Measurements from ENCODE around the gene HMGN4.
"Not testable (repeated sequence)": the region's sequence is repeated elsewhere in the genome, so short reads cannot be mapped to it uniquely, and the experiment has no call there.

DNA sequence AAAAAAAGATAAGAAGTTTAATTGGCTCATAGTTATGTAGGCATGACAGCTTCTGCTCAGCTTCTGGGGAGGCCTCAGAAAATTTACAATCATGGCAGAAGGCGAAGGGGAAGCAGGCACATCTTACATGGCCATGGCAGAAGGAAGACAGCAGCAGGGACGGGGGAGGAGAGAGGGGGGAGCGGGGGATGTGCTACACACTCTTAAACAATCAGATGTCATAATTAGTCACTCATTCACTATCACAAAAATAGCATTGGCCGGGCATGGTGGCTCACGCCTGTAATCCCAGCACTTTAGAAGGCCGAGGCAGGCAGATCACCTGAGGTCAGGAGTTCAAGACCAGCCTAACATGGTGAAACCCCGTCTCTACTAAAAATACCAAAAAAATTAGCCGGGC lies 27.1 kb upstream of the HMGN4 start:
- not testable (repeated sequence) for TF ChIP-seq CEBPB (IDR thresholded peaks at IDR 0.05; ENCODE audit: low read depth); POLR2A (IDR thresholded peaks at IDR 0.05; ENCODE audit: borderline replicate concordance, extremely low read depth, insufficient read depth, insufficient read length); EZH2 (IDR thresholded peaks at IDR 0.05)
- TF ChIP-seq, protein P1, sequence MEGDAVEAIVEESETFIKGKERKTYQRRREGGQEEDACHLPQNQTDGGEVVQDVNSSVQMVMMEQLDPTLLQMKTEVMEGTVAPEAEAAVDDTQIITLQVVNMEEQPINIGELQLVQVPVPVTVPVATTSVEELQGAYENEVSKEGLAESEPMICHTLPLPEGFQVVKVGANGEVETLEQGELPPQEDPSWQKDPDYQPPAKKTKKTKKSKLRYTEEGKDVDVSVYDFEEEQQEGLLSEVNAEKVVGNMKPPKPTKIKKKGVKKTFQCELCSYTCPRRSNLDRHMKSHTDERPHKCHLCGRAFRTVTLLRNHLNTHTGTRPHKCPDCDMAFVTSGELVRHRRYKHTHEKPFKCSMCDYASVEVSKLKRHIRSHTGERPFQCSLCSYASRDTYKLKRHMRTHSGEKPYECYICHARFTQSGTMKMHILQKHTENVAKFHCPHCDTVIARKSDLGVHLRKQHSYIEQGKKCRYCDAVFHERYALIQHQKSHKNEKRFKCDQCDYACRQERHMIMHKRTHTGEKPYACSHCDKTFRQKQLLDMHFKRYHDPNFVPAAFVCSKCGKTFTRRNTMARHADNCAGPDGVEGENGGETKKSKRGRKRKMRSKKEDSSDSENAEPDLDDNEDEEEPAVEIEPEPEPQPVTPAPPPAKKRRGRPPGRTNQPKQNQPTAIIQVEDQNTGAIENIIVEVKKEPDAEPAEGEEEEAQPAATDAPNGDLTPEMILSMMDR (IDR thresholded peaks at IDR 0.05 in 2 of 3, conservative IDR thresholded peaks at IDR 0.05 in 1 of 3; ENCODE audit: borderline replicate concordance in 1 of 3, insufficient read depth in 1 of 3, low read depth in 2 of 3, low read length in 2 of 3) = not testable (repeated sequence)

Measured in HCT116 (cell line).